ENCODE data around the gene TEK. TPM values are rescaled to one million over a fixed set of nuclear protein-coding genes. Genes with fewer than 3 reads are reported as not detected.

The TEK gene
- total RNA-seq, 2 donors from 2014 or later = 4.6 to 4.9 TPM

- Histone ChIP-seq H3K4me1 (no peaks in the 10 kb centered on the region), H3K4me3 (no peak overlapping the region), H3K9me3 (no peaks in the 10 kb centered on the region), H3K27ac (no peak overlapping the region), H3K27me3 (no peaks in the 10 kb centered on the region), H3K36me3 (replicated peaks in 1 of 2; ENCODE audit: insufficient read depth in 1 of 2, low read depth in 2 of 2) (no peaks in the 10 kb centered on the region)
- WGBS, 2 donors = 60 to 76% methylated on average over 2 of the region's 2 CpGs
- ATAC-seq = peak; percentile 35
- intact Hi-C loops (cut with DNase I) = no loop called here
- no peak for TF ChIP-seq POLR2A (IDR thresholded peaks at IDR 0.05)
- TF ChIP-seq CTCF (IDR thresholded peaks at IDR 0.05) = no peak
- no peak for DNase-seq
Measured at GRCh38 chr9:27126670-27127069, 17.6 kb downstream of the TEK start.

- Histone ChIP-seq H3K4me3 (no peak overlapping the region), H3K4me1 (no peaks in the 10 kb centered on the region), H3K36me3 (replicated peaks in 1 of 2; ENCODE audit: insufficient read depth in 1 of 2, low read depth in 2 of 2) (no peaks in the 10 kb centered on the region), H3K27me3 (peaks cover 0 to 3% of the 10 kb centered on the region in 2 donors), H3K27ac (no peak overlapping the region), H3K9me3 (no peaks in the 10 kb centered on the region)
- DNase-seq = no peak
- no peak for ATAC-seq
- 43 to 50% methylated on average over 1 of the region's 1 CpG for WGBS, 2 donors
- intact Hi-C loops (cut with DNase I) = no loop called here
- TF ChIP-seq CTCF (IDR thresholded peaks at IDR 0.05) (no peak), POLR2A (IDR thresholded peaks at IDR 0.05) (no peak)
Measured at GRCh38 chr9:27129221-27129620, 20.2 kb downstream of the TEK start.

- Histone ChIP-seq H3K27ac (no peak overlapping the region), H3K4me1 (no peaks in the 10 kb centered on the region), H3K27me3 (peaks cover 0 to 3% of the 10 kb centered on the region in 2 donors), H3K36me3 (replicated peaks in 1 of 2; ENCODE audit: insufficient read depth in 1 of 2, low read depth in 2 of 2) (no peaks in the 10 kb centered on the region), H3K4me3 (no peak overlapping the region), H3K9me3 (no peaks in the 10 kb centered on the region)
- no peak for DNase-seq
- 75 to 76% methylated on average over 4 of the region's 4 CpGs for WGBS, 2 donors
- ATAC-seq = no peak
- TF ChIP-seq POLR2A (IDR thresholded peaks at IDR 0.05) = no peak
- no peak for TF ChIP-seq CTCF (IDR thresholded peaks at IDR 0.05)
- intact Hi-C loops (cut with DNase I) = no loop called here
Measured at GRCh38 chr9:27131731-27132130, 22.7 kb downstream of the TEK start.

- Histone ChIP-seq H3K4me1 (no peaks in the 10 kb centered on the region), H3K27ac (no peak overlapping the region), H3K36me3 (replicated peaks in 1 of 2; ENCODE audit: insufficient read depth in 1 of 2, low read depth in 2 of 2) (no peaks in the 10 kb centered on the region), H3K4me3 (no peak overlapping the region), H3K27me3 (peaks cover 0 to 3% of the 10 kb centered on the region in 2 donors), H3K9me3 (no peaks in the 10 kb centered on the region)
- ATAC-seq = no peak
- DNase-seq = no peak
- TF ChIP-seq CTCF (IDR thresholded peaks at IDR 0.05) (no peak), POLR2A (IDR thresholded peaks at IDR 0.05) (no peak)
- intact Hi-C loops (cut with DNase I) = no loop called here
- 51 to 63% methylated on average over 4 of the region's 4 CpGs for WGBS, 2 donors
Measured at GRCh38 chr9:27133817-27134216, 24.8 kb downstream of the TEK start.

GRCh38 chr9:27142299-27142930 is 33.4 kb downstream of the TEK start:
- intact Hi-C loops (cut with DNase I) = no loop called here
- ATAC-seq = no peak
- WGBS, 2 donors = 60 to 77% methylated on average over 7 of the region's 7 CpGs

More at GRCh38 chr9:27142299-27142930, 33.4 kb downstream of the TEK start:
- no peaks in the 10 kb centered on the region for H3K36me3 ChIP-seq (replicated peaks in 1 of 2; ENCODE audit: insufficient read depth in 1 of 2, low read depth in 2 of 2)
- DNase-seq = no peak
- no peaks in the 10 kb centered on the region for H3K27me3 ChIP-seq
- H3K4me1 ChIP-seq = no peaks in the 10 kb centered on the region
- no peak for TF ChIP-seq CTCF (IDR thresholded peaks at IDR 0.05)
- no peak for TF ChIP-seq POLR2A (IDR thresholded peaks at IDR 0.05)
- H3K9me3 ChIP-seq = no peaks in the 10 kb centered on the region
- H3K27ac ChIP-seq = no peak overlapping the region
- no peak overlapping the region for H3K4me3 ChIP-seq
